HG03159 (cell line): ENCODE data around the gene RSF1.
"Not testable (repeated sequence)": the region's sequence is repeated elsewhere in the genome, so short reads cannot be mapped to it uniquely, and the experiment has no call there.

ENCODE experiments used
- ATAC-seq: cut with Tn5 transposase; IDR thresholded peaks from one replicate; pipeline ENCODE4 v1.9.1; 2021; ENCODE audit warnings: mild to moderate bottlenecking, moderate library complexity; ENCODE audit not compliant: unreplicated experiment

Gene RSF1

GRCh38 chr11:77633926-77634325 lies 186.6 kb downstream of the RSF1 start:
- ATAC-seq = not testable (repeated sequence)

GRCh38 chr11:77630157-77630710 lies 190.3 kb downstream of the RSF1 start:
- no peak for ATAC-seq

GRCh38 chr11:77619576-77620198 lies 200.8 kb downstream of the RSF1 start:
- no peak for ATAC-seq

GRCh38 chr11:77617892-77618291 lies 202.6 kb downstream of the RSF1 start:
- no peak for ATAC-seq

GRCh38 chr11:77611921-77612320 lies 208.6 kb downstream of the RSF1 start:
- ATAC-seq = no peak
